ENCODE data around the gene BTF3L4.

The BTF3L4 gene

GRCh38 chr1:52127181-52128180 is 71.4 kb downstream of the BTF3L4 start:
- peak; percentile 20 for DNase-seq

- peak; percentile 43 for DNase-seq
These were observed 83.9 kb downstream of the BTF3L4 start for GRCh38 chr1:52139817-52140540.
